Subcutaneous adipose tissue (tissue), 4 donors: ENCODE results near the gene KDM1A. TPM values are rescaled to one million over a fixed set of nuclear protein-coding genes. Genes with fewer than 3 reads are reported as not detected.

Experiments used
- CTCF ChIP-seq: fragments of 450-650 bp; IDR thresholded peaks from one replicate; pipeline ENCODE4 v1.5.1; 2016; ENCODE audit warnings: low read depth, mild to moderate bottlenecking, control low read depth, antibody characterized with exemption, moderate library complexity
- small RNA-seq: library from RNA; depleted of rRNA; stranded (forward); fragments of <200 nt; gene quantifications from one replicate; pipeline ENCODE3, GENCODE V24; 2016
- total RNA-seq, 4 donors: library from RNA; depleted of rRNA; stranded (reverse); fragments of >200 nt; gene quantifications; one replicate each; pipeline ENCODE4 v1.1.0, GENCODE V29; 2016

Gene KDM1A
- total RNA-seq, 4 donors from 2014 or later, result 37.9 to 43.7 (median 38.5) TPM

- TF ChIP-seq CTCF, result no peak
Measured at GRCh38 chr1:23126200-23126599, 106.9 kb downstream of the KDM1A start.

GRCh38 chr1:23126801-23127200 lies 107.5 kb downstream of the KDM1A start:
- TF ChIP-seq CTCF, result no peak

GRCh38 chr1:23129846-23130245 lies 110.6 kb downstream of the KDM1A start:
- TF ChIP-seq CTCF, result no peak

GRCh38 chr1:23132033-23132432 lies 112.8 kb downstream of the KDM1A start:
- no peak for TF ChIP-seq CTCF

Small RNAs within 50 kb of the gene (small RNA-seq; reads per million reads assigned to genes)
- not detected for gene MIR3115
- gene MIR4419A, result not detected

Other genes with a start within 250 kb of the KDM1A start
- gene LACTBL1, start 46.6 kb upstream of the KDM1A start, total RNA-seq, result not detected
- gene TEX46, start 3.6 kb upstream of the KDM1A start, total RNA-seq, result not detected
- gene LUZP1, start 149.4 kb downstream of the KDM1A start, total RNA-seq, result 10 to 100 TPM; 23.3 to 30.3 (median 24.7) TPM
- gene HTR1D, start 198.0 kb downstream of the KDM1A start, total RNA-seq, result not detected